NCI-H345 treated with DMSO at 0.1 percent for 48 hours (cell line): Measurements from ENCODE around the gene ATP6V1E1.
"Not testable (repeated sequence)": the region's sequence is repeated elsewhere in the genome, so short reads cannot be mapped to it uniquely, and the experiment has no call there.

Experiments
- DNase-seq: peaks from one replicate; lab custom pipeline; 2025; ENCODE audit not compliant: unreplicated experiment; lab: John Stamatoyannopoulos, UW

The ATP6V1E1 gene

GRCh38 chr22:17583151-17583550, 45.4 kb downstream of the ATP6V1E1 start:
- no peak for DNase-seq

DNA sequence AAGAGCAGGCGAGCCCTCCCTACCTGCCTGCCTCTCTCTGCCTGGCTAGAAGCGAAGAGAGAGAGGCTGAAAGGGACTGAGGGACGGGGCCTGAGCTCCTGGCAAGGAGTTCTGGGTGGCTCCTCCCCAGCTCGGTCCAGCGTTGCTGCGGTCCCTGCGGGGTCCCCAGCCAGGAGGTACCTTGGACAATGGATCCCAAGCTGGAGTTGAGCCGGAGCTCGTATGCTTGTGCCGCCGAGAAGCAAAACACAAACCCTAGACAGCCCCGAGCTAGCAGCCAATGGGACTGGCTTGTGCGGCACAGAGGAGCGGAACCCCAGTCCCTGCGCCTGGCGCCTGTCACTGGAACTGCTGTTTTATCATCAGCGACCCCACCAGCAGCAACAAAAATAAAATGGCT, 46.9 kb downstream of the ATP6V1E1 start:
- no peak for DNase-seq

GRCh38 chr22:17581056-17581455, 47.5 kb downstream of the ATP6V1E1 start:
- DNase-seq, result no peak

DNA sequence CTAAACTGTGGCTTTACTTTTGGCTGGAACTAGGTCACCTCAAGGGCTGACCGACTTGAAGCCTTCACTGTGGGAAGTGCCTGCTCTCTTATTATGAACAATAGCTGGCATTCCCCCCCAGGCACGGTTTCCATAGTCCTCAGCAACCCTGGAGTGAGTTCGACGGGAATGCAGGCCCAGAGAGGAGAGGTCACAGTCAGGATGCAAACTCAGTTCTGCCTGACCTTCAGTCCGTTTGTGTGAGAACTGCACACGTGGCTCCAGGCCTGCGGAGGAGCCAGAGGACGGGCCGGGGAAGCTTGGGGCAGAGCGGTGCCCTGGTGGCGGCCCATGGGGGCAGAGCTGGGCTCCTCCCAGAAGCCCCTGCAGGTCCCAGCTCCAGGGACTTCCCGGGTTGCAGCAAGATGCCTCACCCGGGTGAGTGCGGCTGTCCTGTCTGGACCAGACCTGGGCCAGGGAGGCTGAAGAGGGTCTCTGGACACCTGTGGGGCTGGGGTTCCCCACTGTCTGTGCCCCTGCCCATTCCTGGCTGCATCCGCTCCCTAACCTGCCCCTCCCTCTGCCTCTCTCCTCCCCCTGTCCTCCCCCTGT, 48.0 kb downstream of the ATP6V1E1 start:
- DNase-seq, result no peak

DNA sequence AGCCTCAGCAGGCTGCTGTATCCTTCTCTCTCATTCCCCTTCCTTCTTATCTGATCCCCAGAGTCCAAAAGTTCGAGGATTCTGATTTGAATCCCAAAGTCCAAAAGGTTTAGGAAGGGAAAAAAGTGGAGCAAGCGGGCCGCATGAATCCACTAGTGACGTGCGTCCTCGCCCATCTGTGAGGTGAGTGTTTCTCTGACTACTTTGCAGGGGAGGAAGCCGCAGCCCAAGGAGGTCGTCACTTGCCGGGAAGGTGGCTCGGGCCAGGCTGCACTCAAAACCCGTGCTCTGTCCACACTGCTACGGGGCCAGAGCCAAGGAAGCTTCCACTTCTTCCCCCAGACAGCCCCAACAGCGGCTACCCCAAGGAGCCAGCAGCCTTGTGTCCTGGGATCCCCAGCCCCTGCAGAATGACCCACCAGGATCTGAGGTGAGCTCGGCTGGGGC, 49.0 kb downstream of the ATP6V1E1 start:
- no peak for DNase-seq

DNA sequence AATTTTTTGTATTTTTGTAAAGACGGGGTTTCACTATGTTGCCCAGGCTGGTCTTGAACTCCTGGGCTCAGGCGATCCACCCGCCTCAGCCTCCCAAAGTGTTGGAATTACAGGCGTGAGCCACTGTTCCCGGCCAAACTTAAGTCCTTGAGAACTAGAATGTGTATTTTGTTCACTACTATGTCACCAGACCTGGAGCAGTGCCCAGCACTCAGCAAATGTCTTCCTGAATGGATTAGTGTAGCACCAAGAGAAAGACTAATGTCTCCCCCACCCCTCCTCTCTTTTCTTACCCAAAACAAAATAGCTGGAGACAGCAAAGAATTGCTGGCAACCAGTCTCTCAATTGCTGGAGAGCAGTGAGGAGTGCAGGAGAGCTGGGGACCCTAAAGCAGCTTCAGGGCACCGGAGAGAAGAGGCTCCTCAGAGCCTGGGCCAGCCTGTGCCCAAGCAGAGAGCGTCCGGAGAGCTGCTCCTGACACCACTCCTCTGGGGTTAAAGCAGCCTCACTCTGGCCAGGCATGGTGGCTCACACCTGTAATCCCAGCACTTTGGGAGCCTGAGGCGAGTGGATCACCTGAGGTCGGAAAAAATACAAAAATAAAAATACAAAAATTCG, 50.3 kb downstream of the ATP6V1E1 start:
- no peak for DNase-seq

GRCh38 chr22:17576470-17576869, 52.1 kb downstream of the ATP6V1E1 start:
- no peak for DNase-seq

DNA sequence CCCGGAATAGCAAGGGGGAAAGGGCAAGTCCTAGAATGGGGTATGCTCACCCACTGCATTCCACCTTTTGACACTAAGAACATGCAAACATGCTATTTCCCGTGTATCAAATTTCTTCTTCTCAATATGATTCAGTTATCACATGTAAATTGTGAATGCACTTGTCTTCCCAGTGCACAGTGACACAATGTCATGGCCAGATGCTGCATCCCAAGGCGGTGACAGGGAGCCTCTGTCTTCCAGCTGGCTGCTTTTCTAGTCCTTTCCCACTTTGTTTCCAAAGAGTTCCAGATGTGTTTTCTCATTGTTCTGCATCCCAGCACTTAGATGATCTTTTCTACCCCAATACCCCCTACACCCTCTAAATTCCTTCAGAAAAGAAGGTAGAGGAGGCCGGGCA, 52.9 kb downstream of the ATP6V1E1 start:
- no peak for DNase-seq

GRCh38 chr22:17575151-17575550, 53.4 kb downstream of the ATP6V1E1 start:
- no peak for DNase-seq

DNA sequence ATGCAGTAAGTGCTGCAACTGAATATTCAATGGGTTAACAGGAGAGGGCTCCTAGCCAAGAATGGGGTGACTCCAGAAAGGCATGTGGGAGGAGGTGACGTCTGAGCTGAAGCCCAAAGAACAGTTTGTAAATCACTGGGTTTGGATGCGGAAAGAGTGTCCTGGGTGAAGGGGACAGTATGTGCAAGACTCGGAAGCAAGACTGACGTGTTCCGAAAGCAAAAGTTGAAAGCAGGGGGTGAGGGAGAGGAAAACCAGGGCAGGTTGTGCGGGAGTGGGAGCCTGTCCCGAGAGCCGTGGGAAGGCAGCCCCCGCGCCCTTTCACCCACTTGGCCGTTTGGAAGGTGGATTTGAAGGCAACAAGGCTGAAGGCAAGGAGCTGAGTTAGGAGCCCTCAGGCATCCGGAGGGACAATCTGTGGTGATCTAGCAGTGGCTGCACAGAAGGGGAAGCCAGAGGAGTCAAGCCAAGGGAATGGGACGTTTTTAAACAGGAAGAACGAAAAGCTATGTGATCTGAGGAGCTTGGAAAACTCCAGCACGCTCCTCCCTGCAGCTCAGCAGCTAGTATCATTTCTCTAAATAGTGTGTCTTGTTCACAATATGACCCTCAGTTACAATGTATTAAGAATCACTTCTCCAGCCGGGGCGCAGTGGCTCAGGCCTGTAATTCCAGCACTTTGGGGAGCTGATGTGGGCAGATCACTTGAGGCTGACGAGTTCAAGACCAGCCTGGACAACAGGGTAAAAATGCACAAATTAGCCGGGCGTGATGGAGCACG, 57.5 kb downstream of the ATP6V1E1 start:
- no peak for DNase-seq

GRCh38 chr22:17569971-17570511, 58.5 kb downstream of the ATP6V1E1 start:
- no peak for DNase-seq

- no peak for DNase-seq
These were observed 61.8 kb downstream of the ATP6V1E1 start for GRCh38 chr22:17566776-17567175.

DNA sequence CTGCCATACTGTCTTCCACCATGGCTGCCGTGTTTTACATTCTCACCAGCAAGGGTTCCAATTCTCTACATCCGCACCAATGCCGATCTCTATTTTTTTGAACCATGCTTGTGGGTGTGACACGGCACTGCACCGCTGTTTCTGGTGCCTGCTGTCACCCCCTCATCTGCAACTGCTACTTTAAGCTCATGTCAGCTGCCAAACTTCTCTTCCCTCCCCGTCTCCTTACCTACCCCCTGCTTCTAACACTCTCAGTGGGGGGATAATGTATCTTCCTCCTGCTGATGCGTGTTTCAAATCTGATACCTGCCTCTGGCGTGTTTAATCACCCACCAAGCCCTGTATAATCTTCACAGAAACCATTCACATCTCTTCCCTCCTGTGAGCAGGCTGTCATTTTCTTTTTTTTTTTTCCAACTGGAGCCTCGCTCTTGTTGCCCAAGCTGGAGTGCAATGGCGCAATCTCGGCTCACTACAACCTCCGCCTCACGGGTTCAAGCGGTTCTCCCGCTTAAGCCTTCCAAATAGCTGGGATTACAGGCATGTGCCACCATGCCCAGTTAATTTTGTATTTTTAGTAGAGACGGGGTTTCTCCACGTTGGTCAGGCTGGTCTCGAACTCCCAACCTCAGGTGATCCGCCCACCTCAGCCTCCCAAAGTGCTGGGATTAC, 62.4 kb downstream of the ATP6V1E1 start:
- not testable (repeated sequence) for DNase-seq

- DNase-seq, result no peak
These were observed 64.6 kb downstream of the ATP6V1E1 start for GRCh38 chr22:17563936-17564391.

- no peak for DNase-seq
These were observed 65.4 kb downstream of the ATP6V1E1 start, which contains the start of gene SLC25A18 for GRCh38 chr22:17562906-17563870. Gene SLC25A18 (plus strand): TSS chr22:17563498. CDS start chr22:17579945, 16,447 bp downstream.

DNA sequence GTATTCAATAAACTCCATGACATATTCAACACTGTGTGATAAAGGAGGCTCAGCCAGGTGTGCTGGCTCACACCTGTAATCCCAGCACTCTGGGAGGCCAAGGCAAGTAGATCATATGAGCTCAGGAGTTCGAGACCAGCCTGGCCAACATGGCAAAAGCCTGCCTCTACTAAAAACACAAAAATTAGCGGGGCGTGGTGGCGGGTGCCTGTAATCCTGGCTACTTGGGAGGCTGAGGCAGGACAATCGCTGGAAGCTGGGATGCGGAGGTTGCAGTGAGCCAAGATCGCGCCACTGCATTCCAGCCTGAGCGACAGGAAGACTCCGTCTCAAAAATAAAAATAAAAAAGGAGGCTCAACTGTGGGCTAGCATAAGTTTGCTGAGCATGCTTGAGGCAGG, 69.4 kb downstream of the ATP6V1E1 start:
- DNase-seq, result no peak

DNA sequence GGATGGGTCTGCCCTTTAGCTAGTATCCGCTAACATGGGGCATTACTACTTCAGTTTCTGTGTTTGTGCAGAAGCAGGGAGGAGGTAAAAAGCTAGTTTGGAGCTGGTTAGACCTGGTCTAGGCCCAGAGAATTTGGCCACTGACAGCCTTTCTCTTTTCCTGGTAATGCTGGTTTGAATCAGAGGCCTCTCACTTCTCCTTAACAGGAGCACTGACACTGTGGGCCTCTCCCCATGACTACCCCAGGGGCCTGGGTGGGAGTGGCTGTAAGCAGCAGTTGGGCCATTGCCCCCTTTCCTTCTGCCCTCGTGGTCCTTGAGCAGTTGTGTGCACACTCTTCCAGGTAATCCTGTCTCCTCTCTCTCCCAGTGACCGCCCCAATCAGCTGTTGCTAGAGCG, 73.7 kb downstream of the ATP6V1E1 start:
- DNase-seq, result no peak

DNA sequence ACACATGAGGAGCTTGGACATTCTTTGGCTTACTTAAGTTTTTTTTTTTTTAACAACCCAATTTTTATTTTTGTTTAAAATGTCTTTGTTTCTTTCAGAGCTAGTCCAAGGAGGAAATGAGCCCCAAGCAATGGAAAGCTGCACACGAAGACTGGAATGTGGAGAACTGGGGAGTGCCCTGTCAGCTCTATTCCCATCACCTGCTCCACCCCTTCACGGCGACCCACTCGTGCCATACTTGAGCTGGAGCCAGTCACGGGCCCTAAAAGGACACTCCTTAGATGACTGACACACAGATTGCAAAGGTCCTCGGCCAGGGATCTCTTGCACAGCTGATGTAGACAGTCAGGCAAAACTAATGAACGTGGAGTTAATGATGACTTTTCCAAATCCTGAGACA, 75.8 kb downstream of the ATP6V1E1 start:
- no peak for DNase-seq

- no peak for DNase-seq
These were observed 78.9 kb downstream of the ATP6V1E1 start for GRCh38 chr22:17549655-17550054.

- no peak for DNase-seq
These were observed 79.4 kb downstream of the ATP6V1E1 start for GRCh38 chr22:17549183-17549582.
